Cardiac muscle cell (in vitro differentiated cells and primary cell): ENCODE data around the gene TUBD1. TPM values are rescaled to one million over a fixed set of nuclear protein-coding genes. Genes with fewer than 3 reads are reported as not detected.

Experiments
- DNase-seq, 2 donors: peaks; one replicate each; pipeline versions ENCODE4 v3.0.0 to v3.0.0-alpha.2; 2010 to 2017; ENCODE audit warnings: low read depth in 1 of 2, low spot score in 1 of 2
- H3K27ac ChIP-seq: fragments of 200-600 bp; sonication (generic); 2 replicates; pipeline ENCODE4 v1.5.1; 2016
- H3K27me3 ChIP-seq: fragments of 200-600 bp; sonication (generic); 2 replicates; pipeline ENCODE4 v1.6.0; 2016; ENCODE audit warnings: control low read depth
- H3K36me3 ChIP-seq: fragments of 200-600 bp; sonication (generic); 2 replicates; pipeline ENCODE4 v1.5.1; 2016; ENCODE audit warnings: control low read depth
- H3K4me1 ChIP-seq: fragments of 200-600 bp; sonication (generic); 2 replicates; pipeline ENCODE4 v1.8.1; 2017; ENCODE audit warnings: low read depth, mild to moderate bottlenecking, mixed run types
- H3K4me3 ChIP-seq: fragments of 200-600 bp; sonication (generic); 2 replicates; pipeline ENCODE4 v1.5.1; 2016; ENCODE audit warnings: mild to moderate bottlenecking
- H3K9me3 ChIP-seq: fragments of 200-600 bp; sonication (generic); 2 replicates; pipeline ENCODE4 v1.5.1; 2017; ENCODE audit warnings: low read depth, mild to moderate bottlenecking, control low read depth
- polyA plus RNA-seq: library from polyadenylated mRNA; unstranded; fragments of >200 nt; fragmentation: Nextera tagmentation; extraction: Ambion mirVana; gene quantifications from 2 replicates; pipeline ENCODE4 v1.2.1, GENCODE V29; 2016
- total RNA-seq: library from RNA; depleted of rRNA; stranded (reverse); fragments of >200 nt; gene quantifications from 2 replicates; pipeline ENCODE4 v1.2.3, GENCODE V29; 2016
- TF ChIP-seq, protein P1 (sequence below): IDR thresholded peaks from 2 replicates; pipeline ENCODE4 v1.5.1; 2012; ENCODE audit warnings: low read depth, mild to moderate bottlenecking, low read length

Gene TUBD1
- total and polyA plus RNA-seq, 2 experiments from 2014 or later, result 10.9 to 17.5 TPM

- TF ChIP-seq, protein P1, sequence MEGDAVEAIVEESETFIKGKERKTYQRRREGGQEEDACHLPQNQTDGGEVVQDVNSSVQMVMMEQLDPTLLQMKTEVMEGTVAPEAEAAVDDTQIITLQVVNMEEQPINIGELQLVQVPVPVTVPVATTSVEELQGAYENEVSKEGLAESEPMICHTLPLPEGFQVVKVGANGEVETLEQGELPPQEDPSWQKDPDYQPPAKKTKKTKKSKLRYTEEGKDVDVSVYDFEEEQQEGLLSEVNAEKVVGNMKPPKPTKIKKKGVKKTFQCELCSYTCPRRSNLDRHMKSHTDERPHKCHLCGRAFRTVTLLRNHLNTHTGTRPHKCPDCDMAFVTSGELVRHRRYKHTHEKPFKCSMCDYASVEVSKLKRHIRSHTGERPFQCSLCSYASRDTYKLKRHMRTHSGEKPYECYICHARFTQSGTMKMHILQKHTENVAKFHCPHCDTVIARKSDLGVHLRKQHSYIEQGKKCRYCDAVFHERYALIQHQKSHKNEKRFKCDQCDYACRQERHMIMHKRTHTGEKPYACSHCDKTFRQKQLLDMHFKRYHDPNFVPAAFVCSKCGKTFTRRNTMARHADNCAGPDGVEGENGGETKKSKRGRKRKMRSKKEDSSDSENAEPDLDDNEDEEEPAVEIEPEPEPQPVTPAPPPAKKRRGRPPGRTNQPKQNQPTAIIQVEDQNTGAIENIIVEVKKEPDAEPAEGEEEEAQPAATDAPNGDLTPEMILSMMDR, result no peak
- no peaks in the 10 kb centered on the region for H3K36me3 ChIP-seq
- H3K27ac ChIP-seq, result peak overlapping the region; percentile 80
Measured at GRCh38 chr17:59827721-59828477, 64.8 kb downstream of the TUBD1 start.

DNA sequence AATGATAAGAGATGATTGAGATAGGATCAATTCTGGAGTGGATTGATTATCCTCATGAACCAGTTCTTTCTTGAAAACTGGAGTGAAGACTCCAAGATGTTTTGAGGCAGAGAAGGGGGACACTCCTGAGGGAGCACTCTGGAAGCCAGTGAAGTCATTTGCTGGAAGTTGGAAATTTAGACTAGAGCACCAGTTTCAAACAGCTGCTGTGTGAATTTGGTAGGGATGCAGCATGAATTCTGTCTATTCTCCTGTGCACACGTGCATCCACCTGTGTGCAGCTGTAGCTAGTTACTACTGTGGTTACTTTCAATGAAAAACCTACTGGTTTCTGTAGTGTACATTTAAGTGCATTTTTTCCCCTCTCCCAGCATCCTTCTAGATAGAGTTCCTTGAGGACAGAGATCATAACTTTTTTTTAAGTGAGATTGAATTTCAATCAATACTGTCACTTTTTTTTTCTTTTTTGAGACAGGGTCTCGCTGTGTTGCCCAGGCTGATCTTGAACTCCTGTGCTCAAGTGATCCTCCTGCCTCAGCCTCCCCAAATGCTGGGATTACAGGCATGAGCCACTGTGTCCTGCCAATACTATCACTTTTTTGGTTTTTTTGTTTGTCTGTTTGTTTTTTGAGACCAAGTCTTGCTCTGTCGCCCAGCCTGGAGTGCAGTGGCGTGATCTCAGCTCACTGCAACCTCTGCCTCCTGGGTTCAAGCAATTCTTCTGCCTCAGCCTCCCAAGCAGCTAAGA is 65.9 kb downstream of the TUBD1 start:
- Histone ChIP-seq H3K4me1 (peaks cover 25% of the 10 kb centered on the region), H3K27ac (no peak overlapping the region), H3K9me3 (no peaks in the 10 kb centered on the region), H3K4me3 (no peak overlapping the region), H3K36me3 (peaks cover 3% of the 10 kb centered on the region), H3K27me3 (no peaks in the 10 kb centered on the region)
- TF ChIP-seq, protein P1, result no peak
- DNase-seq, result no peak

More at GRCh38 chr17:59827721-59828477, 64.8 kb downstream of the TUBD1 start:
- Histone ChIP-seq H3K4me3 (no peak overlapping the region), H3K9me3 (no peaks in the 10 kb centered on the region), H3K4me1 (peaks cover 25% of the 10 kb centered on the region), H3K27me3 (no peaks in the 10 kb centered on the region)
- no peak for DNase-seq

GRCh38 chr17:59825533-59826322 is 67.0 kb downstream of the TUBD1 start:
- Histone ChIP-seq H3K36me3 (peaks cover 3% of the 10 kb centered on the region), H3K4me3 (no peak overlapping the region), H3K4me1 (peaks cover 25% of the 10 kb centered on the region), H3K9me3 (no peaks in the 10 kb centered on the region), H3K27me3 (no peaks in the 10 kb centered on the region), H3K27ac (peak overlapping the region; percentile 68)
- TF ChIP-seq, protein P1, result no peak
- DNase-seq, result peak in 1 of 2 donors; percentile 76

DNA sequence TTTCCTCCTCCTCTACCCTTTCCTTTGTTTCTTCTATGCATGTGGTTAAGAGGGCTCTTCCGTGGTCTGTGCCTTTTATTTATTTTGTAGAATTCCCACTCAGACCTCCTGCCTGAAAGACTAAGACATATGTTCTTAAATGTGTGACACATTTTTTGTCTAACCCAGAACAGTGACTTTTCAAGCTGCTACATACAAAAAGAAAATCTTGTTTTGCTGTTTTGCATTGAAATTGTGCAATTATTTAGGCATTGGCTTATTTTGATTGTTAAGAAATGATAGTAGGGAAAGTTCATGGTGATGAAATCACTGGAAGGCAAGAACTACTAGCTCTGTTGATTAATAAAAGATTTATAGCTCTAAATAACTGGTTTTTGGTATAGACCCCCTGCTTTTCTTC is 76.8 kb downstream of the TUBD1 start:
- TF ChIP-seq, protein P1, result no peak
- peak in 1 of 2 donors; percentile 63 for DNase-seq
- H3K27ac ChIP-seq, result no peak overlapping the region
- no peaks in the 10 kb centered on the region for H3K9me3 ChIP-seq
- H3K36me3 ChIP-seq, result no peaks in the 10 kb centered on the region
- H3K4me1 ChIP-seq, result peaks cover 6% of the 10 kb centered on the region
- H3K27me3 ChIP-seq, result no peaks in the 10 kb centered on the region
- no peak overlapping the region for H3K4me3 ChIP-seq

DNA sequence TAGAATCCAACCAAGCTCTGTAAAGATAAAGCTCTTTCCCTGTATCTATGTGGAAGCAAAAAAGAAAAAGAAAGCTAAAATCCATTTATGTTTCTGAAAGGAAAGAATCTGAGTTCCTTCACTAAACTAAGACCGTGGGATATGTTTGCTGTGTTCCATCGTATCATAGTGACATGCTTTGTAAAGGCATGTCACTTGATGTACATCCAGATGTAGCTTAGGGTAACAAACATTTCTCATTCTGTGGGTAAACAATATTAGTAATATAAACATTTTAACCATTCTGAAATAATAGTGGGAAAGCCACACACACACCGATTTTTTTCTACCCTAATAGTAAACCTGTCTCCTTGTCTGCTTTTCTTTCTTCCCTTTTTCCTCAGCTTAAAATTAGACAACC is 78.1 kb downstream of the TUBD1 start:
- Histone ChIP-seq H3K9me3 (no peaks in the 10 kb centered on the region), H3K4me3 (no peak overlapping the region), H3K27ac (no peak overlapping the region), H3K27me3 (no peaks in the 10 kb centered on the region), H3K36me3 (peaks cover 4% of the 10 kb centered on the region), H3K4me1 (no peaks in the 10 kb centered on the region)
- no peak for DNase-seq
- TF ChIP-seq, protein P1, result no peak
